ENCODE data around the gene HEBP2. TPM values are rescaled to one million over a fixed set of nuclear protein-coding genes. Genes with fewer than 3 reads are reported as not detected.

HEBP2 gene
- total and polyA plus RNA-seq, 9 donors, result 12.4 to 64.8 (median 44.3) TPM

DNA sequence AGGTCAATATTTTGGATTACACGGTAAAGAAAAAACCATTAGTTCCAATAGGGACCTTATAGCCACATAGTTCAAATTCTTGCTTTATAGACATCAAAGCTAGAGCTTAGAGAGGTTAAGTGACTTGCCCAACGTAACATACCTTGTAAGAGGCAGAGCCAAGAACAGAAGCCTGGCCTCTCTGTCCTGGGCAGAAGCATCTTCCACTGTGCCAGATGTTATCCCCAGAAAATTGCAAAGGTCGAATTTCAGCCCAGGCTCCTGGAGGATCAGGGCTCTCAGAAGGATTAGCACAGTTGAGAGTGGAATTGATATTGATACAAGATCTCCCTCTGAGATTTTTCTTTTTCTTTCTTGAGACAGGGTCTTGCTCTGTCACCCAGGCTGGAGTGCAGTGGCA, 20.2 kb upstream of the HEBP2 start:
- intact Hi-C loops (cut with DNase I), result no loop called here
- TF ChIP-seq, protein P1, sequence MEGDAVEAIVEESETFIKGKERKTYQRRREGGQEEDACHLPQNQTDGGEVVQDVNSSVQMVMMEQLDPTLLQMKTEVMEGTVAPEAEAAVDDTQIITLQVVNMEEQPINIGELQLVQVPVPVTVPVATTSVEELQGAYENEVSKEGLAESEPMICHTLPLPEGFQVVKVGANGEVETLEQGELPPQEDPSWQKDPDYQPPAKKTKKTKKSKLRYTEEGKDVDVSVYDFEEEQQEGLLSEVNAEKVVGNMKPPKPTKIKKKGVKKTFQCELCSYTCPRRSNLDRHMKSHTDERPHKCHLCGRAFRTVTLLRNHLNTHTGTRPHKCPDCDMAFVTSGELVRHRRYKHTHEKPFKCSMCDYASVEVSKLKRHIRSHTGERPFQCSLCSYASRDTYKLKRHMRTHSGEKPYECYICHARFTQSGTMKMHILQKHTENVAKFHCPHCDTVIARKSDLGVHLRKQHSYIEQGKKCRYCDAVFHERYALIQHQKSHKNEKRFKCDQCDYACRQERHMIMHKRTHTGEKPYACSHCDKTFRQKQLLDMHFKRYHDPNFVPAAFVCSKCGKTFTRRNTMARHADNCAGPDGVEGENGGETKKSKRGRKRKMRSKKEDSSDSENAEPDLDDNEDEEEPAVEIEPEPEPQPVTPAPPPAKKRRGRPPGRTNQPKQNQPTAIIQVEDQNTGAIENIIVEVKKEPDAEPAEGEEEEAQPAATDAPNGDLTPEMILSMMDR (IDR thresholded peaks at IDR 0.05), result no peak
- TF ChIP-seq POLR2A (IDR thresholded peaks at IDR 0.05) (no peak), EP300 (IDR thresholded peaks at IDR 0.05) (no peak)
- Histone ChIP-seq H3K27me3 (no peaks in the 10 kb centered on the region), H3K36me3 (no peaks in the 10 kb centered on the region), H3K4me1 (ENCODE audit: insufficient read depth) (no peaks in the 10 kb centered on the region), H3K9me3 (no peaks in the 10 kb centered on the region), H3K4me3 (no peak overlapping the region), H3K27ac (no peak overlapping the region)
- no peak for DNase-seq
- 73% methylated on average over 3 of the region's 3 CpGs for WGBS, 3 donors

GRCh38 chr6:138386897-138387296, 17.1 kb upstream of the HEBP2 start:
- no peak for DNase-seq
- no peak overlapping the region for H3K4me3 ChIP-seq

GRCh38 chr6:138387577-138388368, 16.2 kb upstream of the HEBP2 start:
- Histone ChIP-seq H3K9me3 (no peaks in the 10 kb centered on the region), H3K27me3 (no peaks in the 10 kb centered on the region), H3K4me1 (ENCODE audit: insufficient read depth) (no peaks in the 10 kb centered on the region), H3K27ac (no peak overlapping the region), H3K4me3 (no peak overlapping the region), H3K36me3 (no peaks in the 10 kb centered on the region)
- DNase-seq, result no peak
- TF ChIP-seq, protein P1 (IDR thresholded peaks at IDR 0.05), result no peak
- no peak for TF ChIP-seq POLR2A (IDR thresholded peaks at IDR 0.05)
- intact Hi-C loops (cut with DNase I), result no loop called here
- 88 to 91% (median 90%) methylated on average over 8 of the region's 8 CpGs for WGBS, 3 donors

More at GRCh38 chr6:138386897-138387296, 17.1 kb upstream of the HEBP2 start:
- Histone ChIP-seq H3K4me1 (ENCODE audit: insufficient read depth) (no peaks in the 10 kb centered on the region), H3K9me3 (no peaks in the 10 kb centered on the region), H3K27me3 (no peaks in the 10 kb centered on the region), H3K36me3 (no peaks in the 10 kb centered on the region), H3K27ac (no peak overlapping the region)
- WGBS, 3 donors, result 87 to 93% (median 92%) methylated on average over 3 of the region's 3 CpGs
- TF ChIP-seq POLR2A (IDR thresholded peaks at IDR 0.05) (no peak), EP300 (IDR thresholded peaks at IDR 0.05) (no peak)
- TF ChIP-seq, protein P1 (IDR thresholded peaks at IDR 0.05), result no peak
- intact Hi-C loops (cut with DNase I), result no loop called here

- Histone ChIP-seq H3K4me3 (no peak overlapping the region), H3K27me3 (no peaks in the 10 kb centered on the region), H3K36me3 (no peaks in the 10 kb centered on the region), H3K4me1 (ENCODE audit: insufficient read depth) (no peaks in the 10 kb centered on the region), H3K9me3 (no peaks in the 10 kb centered on the region), H3K27ac (no peak overlapping the region)
- WGBS, 3 donors, result 72 to 74% (median 72%) methylated on average over 5 of the region's 5 CpGs
- TF ChIP-seq EP300 (IDR thresholded peaks at IDR 0.05), result no peak
- TF ChIP-seq POLR2A (IDR thresholded peaks at IDR 0.05), result no peak
- TF ChIP-seq, protein P1 (IDR thresholded peaks at IDR 0.05), result no peak
- intact Hi-C loops (cut with DNase I), result no loop called here
- no peak for DNase-seq
Observed at GRCh38 chr6:138389551-138389950, 14.5 kb upstream of the HEBP2 start.

Data from ovary (tissue), 9 donors.